IMR-90 (cell line): ENCODE results near the gene TBC1D22A.
"Not testable (repeated sequence)": the region's sequence is repeated elsewhere in the genome, so short reads cannot be mapped to it uniquely, and the experiment has no call there.

Source experiments
- BHLHE40 ChIP-seq: fragments of 150-350 bp; IDR thresholded peaks from 2 replicates; pipeline ENCODE4 v1.6.1; 2016; ENCODE audit warnings: mild to moderate bottlenecking, low read depth, low read length
- CTCF ChIP-seq: conservative IDR thresholded peaks from 2 replicates; pipeline ENCODE4 v1.5.1; 2012; ENCODE audit warnings: mild to moderate bottlenecking, low read depth, low read length, improper control_type of control experiment
- ELK1 ChIP-seq: fragments of 150-350 bp; IDR thresholded peaks from 2 replicates; pipeline ENCODE4 v1.6.1; 2016; ENCODE audit warnings: low read depth, mild to moderate bottlenecking, low read length, moderate library complexity, borderline replicate concordance
- MXI1 ChIP-seq: IDR thresholded peaks from 2 replicates; pipeline ENCODE4 v1.6.1; 2012; ENCODE audit warnings: low read depth, mild to moderate bottlenecking, low read length, moderate library complexity, borderline replicate concordance
- NFE2L2 ChIP-seq: fragments of 150-350 bp; IDR thresholded peaks from 2 replicates; pipeline ENCODE4 v1.6.1; 2016; ENCODE audit warnings: low read depth, mild to moderate bottlenecking, low read length
- POLR2A ChIP-seq: IDR thresholded peaks from 2 replicates; pipeline ENCODE4 v1.6.1; 2012; ENCODE audit warnings: mild to moderate bottlenecking, low read depth, low read length
- RFX5 ChIP-seq: IDR thresholded peaks from 2 replicates; pipeline ENCODE4 v1.8.0; 2012; ENCODE audit warnings: low read depth, mild to moderate bottlenecking, low read length, moderate library complexity

DNA sequence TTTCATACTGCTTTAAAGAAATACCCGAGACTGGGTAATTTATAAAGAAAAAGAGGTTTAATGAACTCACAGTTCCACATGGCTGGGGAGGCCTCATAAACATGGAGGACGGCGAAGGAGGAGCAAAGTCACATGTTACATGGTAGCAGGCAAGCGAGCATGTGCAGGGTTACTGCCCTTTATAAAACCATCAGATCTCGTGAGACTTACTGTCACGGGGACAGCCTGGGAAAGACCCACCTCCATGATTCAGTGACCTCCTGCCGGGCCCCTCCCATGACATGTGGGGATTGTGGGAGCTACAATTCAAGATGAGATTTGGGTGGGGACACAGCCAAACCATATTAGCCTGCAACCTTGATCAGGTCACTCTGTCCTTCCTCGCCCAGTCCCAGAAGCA lies 378.5 kb downstream of the TBC1D22A start:
- TF ChIP-seq POLR2A, CTCF, BHLHE40, MXI1, ELK1, NFE2L2, RFX5: not testable (repeated sequence)
